A549 (cell line): Measurements from ENCODE around the gene SPSB3. TPM values are rescaled to one million over a fixed set of nuclear protein-coding genes. Genes with fewer than 3 reads are reported as not detected.

Source experiments
- ATAC-seq, 2 experiments: fragments of 200-7000 bp in 1 of 2; fragments of >200 bp in 1 of 2; cut with Nextera tagmentation in 1 of 2; cut with Tn5 transposase in 1 of 2; 3 replicates each; pipeline versions ENCODE4 v1.8.0 to v1.9.1; 2018 to 2020; ENCODE audit warnings: mild to moderate bottlenecking in 1 of 2, moderate library complexity in 1 of 2
- CTCF ChIA-PET: fragments of 300-600 bp; sonication (Branson Sonifier 250); formaldehyde crosslinking; extraction: SDS; loops from one replicate; lab custom pipeline; 2021; ENCODE audit warnings: antibody characterized with exemption, inconsistent platforms; lab: Yijun Ruan, JAX
- POLR2A ChIA-PET: fragments of 350-600 bp; formaldehyde crosslinking; extraction: SDS; loops from one replicate; lab custom pipeline; 2021; ENCODE audit warnings: antibody characterized with exemption, inconsistent platforms; lab: Yijun Ruan, JAX
- DNase-seq, 2 experiments: peaks; one replicate each; pipeline versions ENCODE4 v3.0.0 to v3.0.0-alpha.2; 2011 to 2016; ENCODE audit warnings: low read depth in 1 of 2, low spot score in 1 of 2
- FAIRE-seq: peaks from 2 replicates; lab custom pipeline; 2011; peaks lifted over from hg19 to GRCh38; lab: Jason Lieb, UNC
- H3K27ac ChIP-seq, 2 experiments: fragments of >200 bp; sonication (Bioruptor Twin); formaldehyde crosslinking; 3 replicates each; pipeline ENCODE4 v1.5.1; 2016 to 2017
- H3K4me1 ChIP-seq: fragments of >200 bp; sonication (Bioruptor Twin); formaldehyde crosslinking; 3 replicates; pipeline ENCODE4 v1.6.1; 2016
- H3K4me2 ChIP-seq: fragments of >200 bp; sonication (Bioruptor Twin); formaldehyde crosslinking; 3 replicates; pipeline ENCODE4 v1.6.1; 2016
- H3K4me3 ChIP-seq: fragments of >200 bp; sonication (Bioruptor Twin); formaldehyde crosslinking; 3 replicates; pipeline ENCODE4 v1.5.1; 2016
- H3K9me3 ChIP-seq: fragments of >200 bp; sonication (Bioruptor Twin); formaldehyde crosslinking; 3 replicates; pipeline ENCODE4 v1.6.1; 2016
- CHD4 ChIP-seq: fragments of 200-600 bp; sonication (generic); IDR thresholded peaks from 2 replicates; pipeline ENCODE4 v1.6.1; 2016; ENCODE audit warnings: antibody characterized with exemption, mild to moderate bottlenecking, borderline replicate concordance
- EHF ChIP-seq: fragments of 250-450 bp; sonication (Bioruptor Pico); IDR thresholded peaks from 2 replicates; pipeline ENCODE4 v1.5.0; 2020; ENCODE audit warnings: mild to moderate bottlenecking
- EHMT2 ChIP-seq: fragments of 200-600 bp; sonication (generic); IDR thresholded peaks from 2 replicates; pipeline ENCODE4 v1.6.1; 2016; ENCODE audit warnings: antibody characterized with exemption, low read depth, mild to moderate bottlenecking, moderate library complexity
- GATA3 ChIP-seq: IDR thresholded peaks from 2 replicates; pipeline ENCODE4 v1.6.1; 2012; ENCODE audit warnings: borderline replicate concordance
- HDAC2 ChIP-seq: fragments of 200-600 bp; sonication (generic); IDR thresholded peaks from 2 replicates; pipeline ENCODE4 v1.6.1; 2016
- NFE2L2 ChIP-seq: fragments of 150-350 bp; conservative IDR thresholded peaks from 2 replicates; pipeline ENCODE4 v1.6.1; 2014; ENCODE audit warnings: low read length
- RAD21 ChIP-seq, 2 experiments: fragments of >200 bp in 1 of 2; sonication (Bioruptor Twin) in 1 of 2; formaldehyde crosslinking in 1 of 2; IDR thresholded peaks in 1 of 2; conservative IDR thresholded peaks in 1 of 2; 2 replicates in 1 of 2; 3 replicates in 1 of 2; pipeline ENCODE4 v1.6.1; 2012 to 2018; ENCODE audit warnings: inconsistent platforms in 1 of 2
- RFX5 ChIP-seq: fragments of 450-650 bp; IDR thresholded peaks from 2 replicates; pipeline ENCODE4 v1.7.1; 2014; ENCODE audit warnings: antibody characterized with exemption, mild to moderate bottlenecking, moderate library complexity
- SMC3 ChIP-seq: fragments of >200 bp; sonication (Bioruptor Twin); formaldehyde crosslinking; IDR thresholded peaks from 3 replicates; pipeline ENCODE4 v1.6.1; 2018; ENCODE audit warnings: inconsistent platforms
- TFCP2L1 ChIP-seq: fragments of 250-450 bp; sonication (Bioruptor Pico); IDR thresholded peaks from 2 replicates; pipeline ENCODE4 v1.5.0; 2021; ENCODE audit warnings: mild to moderate bottlenecking
- WGBS: methylation state at CpG from one replicate; pipeline ENCODE4 v1.1.6; 2017; ENCODE audit errors: missing lambda C conversion rate; 5-methylcytosine and 5-hydroxymethylcytosine counted together
- polyA plus RNA-seq, 4 experiments: library from polyadenylated mRNA; depleted of rRNA in 3 of 4; stranded (reverse); fragments of >200 nt; fragmentation: RNase III in 1 of 4; extraction: RNeasy Plus Mini Kit Qiagen cat#74134 plus additional on column Dnase treatment in 1 of 4; gene quantifications; 2 replicates in 3 of 4; 3 replicates in 1 of 4; pipeline ENCODE4 v1.2.3, GENCODE V29; 2011 to 2017
- TF ChIP-seq, protein P1 (sequence below): IDR thresholded peaks from 2 replicates; pipeline ENCODE4 v1.6.1; 2012; ENCODE audit warnings: low read depth, borderline replicate concordance
- TF ChIP-seq, protein P2 (sequence below): IDR thresholded peaks from 2 replicates; pipeline ENCODE4 v1.6.1; 2012
- TF ChIP-seq, protein P3 (sequence below): fragments of >200 bp; sonication (Bioruptor Twin); formaldehyde crosslinking; IDR thresholded peaks from 3 replicates; pipeline ENCODE4 v1.5.1; 2016
- TF ChIP-seq, protein P4 (sequence below): fragments of >200 bp; sonication (Bioruptor Twin); formaldehyde crosslinking; IDR thresholded peaks from 2 replicates; pipeline ENCODE4 v1.6.1; 2016
- TF ChIP-seq, protein P5 (sequence below): fragments of 150-350 bp; IDR thresholded peaks from 2 replicates; pipeline ENCODE4 v1.6.1; 2014; ENCODE audit warnings: low read depth, mild to moderate bottlenecking, low read length

The SPSB3 gene
- polyA plus RNA-seq, 2 of the 4 experiments (the other 2 are of a cell fraction) = 9.2 to 14.6 TPM

DNA sequence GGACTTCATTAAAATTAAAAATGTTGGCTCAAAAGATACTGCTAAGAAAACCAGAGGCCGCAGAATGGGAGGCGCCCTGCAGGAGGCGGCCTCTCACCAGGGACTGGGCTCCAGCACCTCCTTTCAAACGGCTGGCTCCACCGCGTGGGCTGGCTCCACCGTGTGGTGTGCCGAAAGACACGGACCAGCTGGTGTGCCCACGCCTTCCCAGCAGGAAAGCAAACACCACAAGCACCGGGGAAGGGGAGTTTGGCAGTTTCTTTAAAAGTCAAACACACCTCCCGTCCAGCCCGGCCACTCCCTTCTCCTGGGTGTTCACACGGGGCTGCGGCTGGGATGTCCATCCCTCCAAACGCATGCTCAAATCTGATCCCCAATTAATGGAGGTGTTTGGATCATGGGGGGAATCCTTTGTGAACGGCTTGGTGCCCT, 30.4 kb upstream of the SPSB3 start:
- Histone ChIP-seq H3K4me2 (peak overlapping the region; percentile 41; the same call in 2 of the 3 replicates), H3K4me1 (peaks cover 10% of the 10 kb centered on the region; the same call in 1 of the 3 replicates), H3K27ac (peak overlapping the region in 1 of 2 experiments; percentile 30; a peak in 1 of 6 replicates), H3K9me3 (no peaks in the 10 kb centered on the region), H3K4me3 (no peak overlapping the region)
- ATAC-seq (peak; percentile 94 to 96), FAIRE-seq (no peak), DNase-seq (peak; percentile 66 to 80)
- WGBS = 19% methylated on average over 17 of the region's 17 CpGs
- TF ChIP-seq, protein P1, sequence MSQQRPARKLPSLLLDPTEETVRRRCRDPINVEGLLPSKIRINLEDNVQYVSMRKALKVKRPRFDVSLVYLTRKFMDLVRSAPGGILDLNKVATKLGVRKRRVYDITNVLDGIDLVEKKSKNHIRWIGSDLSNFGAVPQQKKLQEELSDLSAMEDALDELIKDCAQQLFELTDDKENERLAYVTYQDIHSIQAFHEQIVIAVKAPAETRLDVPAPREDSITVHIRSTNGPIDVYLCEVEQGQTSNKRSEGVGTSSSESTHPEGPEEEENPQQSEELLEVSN = 0 out of 2 replicates have a peak, but pooled peaks have one; percentile 19
- TF ChIP-seq GATA3 (no peak), SMC3 (peak; percentile 43), HDAC2 (no peak), NFE2L2 (no peak), TFCP2L1 (CRISPR knock-in tag) (no peak), RAD21 (conservative IDR thresholded peaks at IDR 0.05 in 1 of 2, IDR thresholded peaks at IDR 0.05 in 1 of 2) (peak; percentile 65 to 80), EHMT2 (no peak)
- TF ChIP-seq, protein P2, sequence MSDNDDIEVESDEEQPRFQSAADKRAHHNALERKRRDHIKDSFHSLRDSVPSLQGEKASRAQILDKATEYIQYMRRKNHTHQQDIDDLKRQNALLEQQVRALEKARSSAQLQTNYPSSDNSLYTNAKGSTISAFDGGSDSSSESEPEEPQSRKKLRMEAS = peak; percentile 82
- TF ChIP-seq, protein P3, sequence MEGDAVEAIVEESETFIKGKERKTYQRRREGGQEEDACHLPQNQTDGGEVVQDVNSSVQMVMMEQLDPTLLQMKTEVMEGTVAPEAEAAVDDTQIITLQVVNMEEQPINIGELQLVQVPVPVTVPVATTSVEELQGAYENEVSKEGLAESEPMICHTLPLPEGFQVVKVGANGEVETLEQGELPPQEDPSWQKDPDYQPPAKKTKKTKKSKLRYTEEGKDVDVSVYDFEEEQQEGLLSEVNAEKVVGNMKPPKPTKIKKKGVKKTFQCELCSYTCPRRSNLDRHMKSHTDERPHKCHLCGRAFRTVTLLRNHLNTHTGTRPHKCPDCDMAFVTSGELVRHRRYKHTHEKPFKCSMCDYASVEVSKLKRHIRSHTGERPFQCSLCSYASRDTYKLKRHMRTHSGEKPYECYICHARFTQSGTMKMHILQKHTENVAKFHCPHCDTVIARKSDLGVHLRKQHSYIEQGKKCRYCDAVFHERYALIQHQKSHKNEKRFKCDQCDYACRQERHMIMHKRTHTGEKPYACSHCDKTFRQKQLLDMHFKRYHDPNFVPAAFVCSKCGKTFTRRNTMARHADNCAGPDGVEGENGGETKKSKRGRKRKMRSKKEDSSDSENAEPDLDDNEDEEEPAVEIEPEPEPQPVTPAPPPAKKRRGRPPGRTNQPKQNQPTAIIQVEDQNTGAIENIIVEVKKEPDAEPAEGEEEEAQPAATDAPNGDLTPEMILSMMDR = peak; percentile 62
- ChIA-PET CTCF (interaction anchor here (0.6 to 4.0 kb wide), 15 partner anchors 8 to 449 kb away, joined by 3 to 15 read pairs (median 4); partner anchors contain the start of genes HAGH, MAPK8IP3 and MRPS34), POLR2A (no interaction called here)

DNA sequence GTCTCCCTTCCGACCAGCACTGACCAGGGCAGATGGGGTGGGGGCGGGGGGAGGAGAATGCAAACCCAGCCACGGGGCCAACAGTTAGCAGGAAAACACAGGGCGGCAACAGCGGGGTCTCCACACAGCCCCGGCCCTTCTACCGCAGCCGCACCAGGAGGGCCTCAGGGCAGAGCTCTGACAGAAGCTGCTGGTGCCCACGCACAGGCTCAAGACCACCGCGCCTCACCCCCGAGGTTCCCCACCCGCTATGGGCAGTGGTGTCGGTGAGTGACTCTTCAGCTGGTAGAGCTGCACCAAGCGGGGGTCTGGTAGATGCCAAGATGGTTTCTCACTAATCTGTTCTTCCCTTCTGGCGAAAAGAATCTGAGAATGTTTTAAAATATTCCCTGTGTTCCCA, 28.2 kb upstream of the SPSB3 start:
- H3K4me3 ChIP-seq = no peak overlapping the region
- FAIRE-seq = no peak

DNA sequence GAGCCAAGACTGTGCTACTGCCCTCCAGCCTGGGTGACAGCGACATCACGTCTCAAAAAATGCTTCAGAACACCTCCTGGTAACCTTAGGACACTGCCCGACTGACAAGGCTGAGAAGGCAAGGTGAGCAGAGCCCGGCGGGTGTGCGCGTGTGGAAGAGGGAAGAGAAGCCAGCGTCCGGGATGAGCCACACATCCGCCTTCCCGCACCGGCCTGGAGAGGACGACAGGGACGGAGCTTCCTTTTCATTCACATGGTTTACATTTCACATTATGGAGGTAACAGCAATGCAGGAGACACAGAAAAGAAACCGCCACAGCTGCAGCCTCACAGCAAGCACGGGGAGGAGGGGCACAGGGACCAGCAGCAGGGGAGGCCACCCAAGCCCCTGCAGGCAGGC, 27.7 kb upstream of the SPSB3 start:
- DNase-seq (no peak), ATAC-seq (no peak), FAIRE-seq (no peak)
- Histone ChIP-seq H3K4me1 (peaks cover 10% of the 10 kb centered on the region; the same call in 1 of the 3 replicates), H3K27ac (no peak overlapping the region), H3K9me3 (no peaks in the 10 kb centered on the region), H3K4me2 (no peak overlapping the region), H3K4me3 (no peak overlapping the region)
- TF ChIP-seq, protein P4, sequence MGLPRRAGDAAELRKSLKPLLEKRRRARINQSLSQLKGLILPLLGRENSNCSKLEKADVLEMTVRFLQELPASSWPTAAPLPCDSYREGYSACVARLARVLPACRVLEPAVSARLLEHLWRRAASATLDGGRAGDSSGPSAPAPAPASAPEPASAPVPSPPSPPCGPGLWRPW = no peak
- TF ChIP-seq EHMT2 (no peak), RFX5 (no peak), EHF (CRISPR knock-in tag) (no peak), CHD4 (no peak), RAD21 (conservative IDR thresholded peaks at IDR 0.05 in 1 of 2, IDR thresholded peaks at IDR 0.05 in 1 of 2) (no peak)
- WGBS = 93% methylated on average over 16 of the region's 16 CpGs
- CTCF ChIA-PET = interaction anchor here (1.3 to 1.8 kb wide), 3 partner anchors 13 to 36 kb away, joined by 3 to 4 read pairs (median 4); no protein-coding TSS in a partner anchor
- POLR2A ChIA-PET = no interaction called here

More for the DNA sequence above, 28.2 kb upstream of the SPSB3 start:
- Histone ChIP-seq H3K4me2 (no peak overlapping the region), H3K4me1 (peaks cover 10% of the 10 kb centered on the region; the same call in 1 of the 3 replicates), H3K9me3 (no peaks in the 10 kb centered on the region), H3K27ac (no peak overlapping the region)
- no peak for DNase-seq
- TF ChIP-seq, protein P5, sequence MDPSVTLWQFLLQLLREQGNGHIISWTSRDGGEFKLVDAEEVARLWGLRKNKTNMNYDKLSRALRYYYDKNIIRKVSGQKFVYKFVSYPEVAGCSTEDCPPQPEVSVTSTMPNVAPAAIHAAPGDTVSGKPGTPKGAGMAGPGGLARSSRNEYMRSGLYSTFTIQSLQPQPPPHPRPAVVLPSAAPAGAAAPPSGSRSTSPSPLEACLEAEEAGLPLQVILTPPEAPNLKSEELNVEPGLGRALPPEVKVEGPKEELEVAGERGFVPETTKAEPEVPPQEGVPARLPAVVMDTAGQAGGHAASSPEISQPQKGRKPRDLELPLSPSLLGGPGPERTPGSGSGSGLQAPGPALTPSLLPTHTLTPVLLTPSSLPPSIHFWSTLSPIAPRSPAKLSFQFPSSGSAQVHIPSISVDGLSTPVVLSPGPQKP = no peak
- TF ChIP-seq, protein P4 = no peak
- CTCF ChIA-PET = interaction anchor here (0.6 to 4.0 kb wide), 6 partner anchors 9 to 139 kb away, joined by 3 to 15 read pairs (median 4); no protein-coding TSS in a partner anchor
- WGBS = 91% methylated on average over 14 of the region's 16 CpGs
- POLR2A ChIA-PET = interaction anchor here (1.0 kb wide), 1 partner anchor 28 kb away, joined by 3 read pairs; the partner anchor contains the start of genes NUBP2 and SPSB3
- no peak for ATAC-seq
